Measurements from ENCODE around the gene TRAF5.
"Not testable (repeated sequence)": the region's sequence is repeated elsewhere in the genome, so short reads cannot be mapped to it uniquely, and the experiment has no call there.

TRAF5 gene

GRCh38 chr1:211326528-211327345 is at the start of gene TRAF5:
Gene TRAF5 (plus strand): TSS chr1:211326833. CDS start chr1:211353240, 26,407 bp downstream.
- DNase-seq = peak; percentile 68

GRCh38 chr1:211279340-211279739 is 47.3 kb upstream of the TRAF5 start:
- DNase-seq = no peak

- DNase-seq = peak; percentile 21
Measured at GRCh38 chr1:211280910-211281309, 45.7 kb upstream of the TRAF5 start.

- DNase-seq = peak; percentile 17
Measured at GRCh38 chr1:211281320-211282022, 45.2 kb upstream of the TRAF5 start.

GRCh38 chr1:211282023-211282373 is 44.6 kb upstream of the TRAF5 start:
- no peak for DNase-seq

GRCh38 chr1:211285196-211285595 is 41.4 kb upstream of the TRAF5 start:
- no peak for DNase-seq

GRCh38 chr1:211287218-211287617 is 39.4 kb upstream of the TRAF5 start:
- DNase-seq = no peak

- DNase-seq = no peak
Measured at GRCh38 chr1:211292411-211292810, 34.2 kb upstream of the TRAF5 start.

GRCh38 chr1:211296396-211296795 is 30.2 kb upstream of the TRAF5 start:
- no peak for DNase-seq

GRCh38 chr1:211305044-211305443 is 21.6 kb upstream of the TRAF5 start:
- DNase-seq = peak; percentile 66

GRCh38 chr1:211309617-211310016 is 17.0 kb upstream of the TRAF5 start:
- no peak for DNase-seq

- no peak for DNase-seq
Measured at GRCh38 chr1:211313392-211313791, 13.2 kb upstream of the TRAF5 start.

- DNase-seq = no peak
Measured at GRCh38 chr1:211318576-211319280, 7.9 kb upstream of the TRAF5 start.

GRCh38 chr1:211319892-211320291 is 6.7 kb upstream of the TRAF5 start:
- DNase-seq = no peak

GRCh38 chr1:211320980-211321379 is 5.7 kb upstream of the TRAF5 start:
- DNase-seq = no peak

GRCh38 chr1:211321646-211322045 is 5.0 kb upstream of the TRAF5 start:
- not testable (repeated sequence) for DNase-seq

GRCh38 chr1:211323156-211324063 is 3.2 kb upstream of the TRAF5 start:
- DNase-seq = peak; percentile 77

- no peak for DNase-seq
Measured at GRCh38 chr1:211324992-211325775, 1.4 kb upstream of the TRAF5 start.

GRCh38 chr1:211326140-211326527 is 499 bp upstream of the TRAF5 start:
- DNase-seq = no peak

- DNase-seq = peak; percentile 55
Measured at GRCh38 chr1:211327346-211327921, 801 bp downstream of the TRAF5 start.

- DNase-seq = no peak
Measured at GRCh38 chr1:211328084-211328694, 1.6 kb downstream of the TRAF5 start.

Measured in stimulated activated CD4-positive, alpha-beta T cell treated with anti-CD3 and anti-CD28 coated beads, Interleukin-15, amount 100 ng/mL, for 24 hours (primary cell).